ENCODE results near the gene NPIPB8. TPM values are rescaled to one million over a fixed set of nuclear protein-coding genes. Genes with fewer than 3 reads are reported as not detected.
"Not testable (repeated sequence)": the region's sequence is repeated elsewhere in the genome, so short reads cannot be mapped to it uniquely, and the experiment has no call there.

The NPIPB8 gene
- total and polyA plus RNA-seq, 9 donors = 0.28 to 2.7 (median 0.93) TPM; not detected in 4

- H3K9me3 ChIP-seq = no peaks in the 10 kb centered on the region
- H3K27ac ChIP-seq = no peak overlapping the region
- no peaks in the 10 kb centered on the region for H3K36me3 ChIP-seq
- peaks cover 4% of the 10 kb centered on the region for H3K4me1 ChIP-seq (ENCODE audit: insufficient read depth)
- WGBS, 3 donors = 90 to 93% (median 92%) methylated on average over 5 of the region's 5 CpGs
- no peak for TF ChIP-seq EP300 (IDR thresholded peaks at IDR 0.05)
- no peak for TF ChIP-seq POLR2A (IDR thresholded peaks at IDR 0.05)
- no peak for TF ChIP-seq CTCF (IDR thresholded peaks at IDR 0.05)
- no peak for DNase-seq
- H3K4me3 ChIP-seq = no peak overlapping the region
- intact Hi-C loops (cut with DNase I) = no loop called here
- H3K27me3 ChIP-seq = no peaks in the 10 kb centered on the region
These were observed 45.4 kb upstream of the NPIPB8 start for GRCh38 chr16:28592511-28592910.

DNA sequence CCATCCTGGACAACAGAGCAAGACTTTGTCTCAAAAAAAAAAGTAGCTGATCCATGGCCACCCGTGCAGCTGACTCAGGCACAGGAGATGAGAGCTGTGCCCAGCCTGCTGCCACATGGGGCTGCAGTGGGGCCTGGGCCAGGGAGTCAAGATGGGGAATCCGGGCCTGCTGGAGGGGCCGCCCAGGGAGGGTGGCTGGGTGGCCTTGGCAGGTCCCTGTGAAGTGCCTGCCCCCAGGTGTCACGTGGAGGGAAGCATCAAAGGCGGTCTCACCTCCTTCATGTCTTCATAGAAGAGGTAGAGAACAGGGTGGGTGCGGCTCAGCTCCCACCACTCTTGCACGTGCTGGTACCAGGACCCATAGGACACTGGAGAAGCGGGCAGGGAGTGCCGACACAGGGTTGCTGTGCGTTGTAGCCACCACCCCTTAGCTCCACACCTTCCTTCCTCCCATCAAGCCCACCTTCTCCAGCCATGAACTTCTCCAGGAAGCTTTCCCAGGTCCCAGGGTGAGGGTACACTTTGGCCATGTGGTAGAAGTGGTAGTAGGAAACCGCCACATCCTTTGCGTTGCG lies 44.8 kb upstream of the NPIPB8 start:
- WGBS, 3 donors = 86 to 88% (median 87%) methylated on average over 13 of the region's 13 CpGs
- DNase-seq = no peak
- TF ChIP-seq POLR2A (IDR thresholded peaks at IDR 0.05) (no peak), EP300 (IDR thresholded peaks at IDR 0.05) (no peak), CTCF (IDR thresholded peaks at IDR 0.05) (no peak)
- H3K27me3 ChIP-seq = no peaks in the 10 kb centered on the region
- no peaks in the 10 kb centered on the region for H3K9me3 ChIP-seq
- no peak overlapping the region for H3K27ac ChIP-seq
- H3K4me3 ChIP-seq = no peak overlapping the region
- peaks cover 4% of the 10 kb centered on the region for H3K4me1 ChIP-seq (ENCODE audit: insufficient read depth)
- intact Hi-C loops (cut with DNase I) = no loop called here
- H3K36me3 ChIP-seq = no peaks in the 10 kb centered on the region

- H3K9me3 ChIP-seq; H3K27ac ChIP-seq; H3K4me1 ChIP-seq (ENCODE audit: insufficient read depth); H3K27me3 ChIP-seq; H3K36me3 ChIP-seq; H3K4me3 ChIP-seq; DNase-seq; intact Hi-C loops (cut with DNase I): not testable (repeated sequence)
- 84 to 93% (median 91%) methylated on average over 6 of the region's 6 CpGs for WGBS, 3 donors
These were observed 42.4 kb upstream of the NPIPB8 start for GRCh38 chr16:28595451-28595850.

GRCh38 chr16:28596115-28596630 lies 41.7 kb upstream of the NPIPB8 start:
- DNase-seq = no peak

More at GRCh38 chr16:28596115-28596630, 41.7 kb upstream of the NPIPB8 start:
- no peaks in the 10 kb centered on the region for H3K36me3 ChIP-seq
- no peak overlapping the region for H3K4me3 ChIP-seq
- peaks cover 4% of the 10 kb centered on the region for H3K4me1 ChIP-seq (ENCODE audit: insufficient read depth)
- H3K27ac ChIP-seq = no peak overlapping the region
- no peak for TF ChIP-seq CTCF (IDR thresholded peaks at IDR 0.05)
- H3K27me3 ChIP-seq = no peaks in the 10 kb centered on the region
- H3K9me3 ChIP-seq = no peaks in the 10 kb centered on the region
- 82 to 84% (median 83%) methylated on average over 8 of the region's 8 CpGs for WGBS, 3 donors
- intact Hi-C loops (cut with DNase I) = no loop called here

Data from ovary (tissue), 9 donors.